Activated CD8-positive, alpha-beta T cell treated with anti-CD3 and anti-CD28 coated beads for 36 hours (primary cell): ENCODE data around the gene RPSA. TPM values are rescaled to one million over a fixed set of nuclear protein-coding genes. Genes with fewer than 3 reads are reported as not detected.

Experiments used
- ATAC-seq: fragments of 200-7000 bp; cut with Tn5 transposase; one replicate; pipeline ENCODE4 v1.10.0; 2021; ENCODE audit warnings: mild to moderate bottlenecking, moderate library complexity
- CTCF ChIA-PET: fragments of 350-600 bp; sonication (Branson Sonifier 250); formaldehyde crosslinking; loops from one replicate; lab custom pipeline; 2021; ENCODE audit warnings: antibody characterized with exemption; lab: Charles Lee
- POLR2A ChIA-PET: fragments of 350-600 bp; sonication (Branson Sonifier 250); formaldehyde crosslinking; loops from one replicate; lab custom pipeline; 2021; ENCODE audit warnings: antibody characterized with exemption; lab: Charles Lee
- DNase-seq: peaks from one replicate; pipeline ENCODE4 v3.0.0-alpha.2; 2020
- H3K27ac Mint-ChIP-seq: one replicate; pipeline ENCODE4 v1.8.0; 2021; ENCODE audit warnings: mild to moderate bottlenecking, mixed read lengths
- H3K27me3 Mint-ChIP-seq: one replicate; pipeline ENCODE4 v1.8.0; 2021; ENCODE audit warnings: mixed read lengths
- H3K36me3 Mint-ChIP-seq: one replicate; pipeline ENCODE4 v1.8.0; 2021; ENCODE audit warnings: low read depth, mixed read lengths
- H3K4me1 Mint-ChIP-seq: one replicate; pipeline ENCODE4 v1.8.0; 2021; ENCODE audit warnings: low read depth, mixed read lengths
- H3K4me3 Mint-ChIP-seq: one replicate; pipeline ENCODE4 v1.8.0; 2021; ENCODE audit warnings: mild to moderate bottlenecking, moderate library complexity, mixed read lengths
- H3K9me3 Mint-ChIP-seq: one replicate; pipeline ENCODE4 v1.8.0; 2021; ENCODE audit warnings: mixed read lengths
- intact Hi-C: fragments of 100-400 bp; cut with micrococcal nuclease; formaldehyde crosslinking; loops from one replicate; pipeline ENCODE4 v1.10.0; 2022
- total RNA-seq, 2 experiments: library from RNA; stranded (reverse); gene quantifications; one replicate each; pipeline ENCODE4 v1.2.3, GENCODE V29; 2021
- TF ChIP-seq, protein P1 (sequence below): fragments of 200-600 bp; IDR thresholded peaks from one replicate; pipeline ENCODE4 v1.8.0; 2022; ENCODE audit warnings: antibody characterized with exemption, mild to moderate bottlenecking

Gene RPSA
- total RNA-seq, 2 experiments from 2014 or later, result 3,048 to 3,061 TPM

DNA sequence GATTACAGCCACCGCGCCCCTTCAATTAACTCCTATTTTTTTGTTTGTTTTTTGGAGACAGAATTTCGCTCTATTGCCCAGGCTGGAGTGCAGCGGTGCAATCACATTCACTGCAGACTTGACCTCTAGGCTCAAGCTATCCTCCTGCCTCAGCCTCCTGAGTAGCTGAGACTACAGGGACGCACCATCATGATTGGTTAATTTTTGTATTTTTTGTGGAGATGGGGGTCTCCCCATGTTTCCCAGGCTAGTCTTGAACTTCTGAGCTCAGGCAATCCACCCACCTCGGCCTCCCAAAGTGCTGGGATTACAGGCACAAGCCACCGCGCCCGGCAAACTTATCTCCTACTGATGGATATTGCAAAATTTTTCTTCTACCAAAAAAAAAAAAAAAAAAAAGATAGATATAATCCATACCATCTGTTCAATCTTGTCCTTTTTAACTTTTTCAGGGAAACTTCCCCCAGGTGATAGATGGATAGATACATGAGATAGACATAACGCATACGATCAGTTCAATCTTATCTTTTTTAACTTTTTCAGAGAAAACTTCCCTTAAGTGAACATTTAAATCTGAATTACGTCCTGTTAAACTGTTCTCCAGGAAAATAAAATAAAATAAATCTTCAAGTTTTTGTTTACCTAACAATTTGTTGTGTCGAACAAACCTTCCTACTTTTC, 693 bp upstream of the RPSA start:
- DNase-seq (no peak), ATAC-seq (no peak)
- POLR2A ChIA-PET, result interaction anchor here (0.5 to 11.8 kb wide), 17 partner anchors 9 to 1241 kb away, joined by 3 to 170 read pairs (median 4); partner anchors contain the start of gene OXSR1
- TF ChIP-seq, protein P1, sequence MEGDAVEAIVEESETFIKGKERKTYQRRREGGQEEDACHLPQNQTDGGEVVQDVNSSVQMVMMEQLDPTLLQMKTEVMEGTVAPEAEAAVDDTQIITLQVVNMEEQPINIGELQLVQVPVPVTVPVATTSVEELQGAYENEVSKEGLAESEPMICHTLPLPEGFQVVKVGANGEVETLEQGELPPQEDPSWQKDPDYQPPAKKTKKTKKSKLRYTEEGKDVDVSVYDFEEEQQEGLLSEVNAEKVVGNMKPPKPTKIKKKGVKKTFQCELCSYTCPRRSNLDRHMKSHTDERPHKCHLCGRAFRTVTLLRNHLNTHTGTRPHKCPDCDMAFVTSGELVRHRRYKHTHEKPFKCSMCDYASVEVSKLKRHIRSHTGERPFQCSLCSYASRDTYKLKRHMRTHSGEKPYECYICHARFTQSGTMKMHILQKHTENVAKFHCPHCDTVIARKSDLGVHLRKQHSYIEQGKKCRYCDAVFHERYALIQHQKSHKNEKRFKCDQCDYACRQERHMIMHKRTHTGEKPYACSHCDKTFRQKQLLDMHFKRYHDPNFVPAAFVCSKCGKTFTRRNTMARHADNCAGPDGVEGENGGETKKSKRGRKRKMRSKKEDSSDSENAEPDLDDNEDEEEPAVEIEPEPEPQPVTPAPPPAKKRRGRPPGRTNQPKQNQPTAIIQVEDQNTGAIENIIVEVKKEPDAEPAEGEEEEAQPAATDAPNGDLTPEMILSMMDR, result no peak
- peak overlapping the region; percentile 99 for H3K27ac Mint-ChIP-seq
- H3K4me3 Mint-ChIP-seq, result peak overlapping the region; percentile 95
- peaks cover 44% of the 10 kb centered on the region for H3K36me3 Mint-ChIP-seq
- no peaks in the 10 kb centered on the region for H3K27me3 Mint-ChIP-seq
- H3K9me3 Mint-ChIP-seq, result no peaks in the 10 kb centered on the region
- CTCF ChIA-PET, result interaction anchor here (0.9 to 2.0 kb wide), 5 partner anchors 11 to 116 kb away, joined by 3 to 8 read pairs (median 4); no protein-coding TSS in a partner anchor
- peaks cover 36% of the 10 kb centered on the region for H3K4me1 Mint-ChIP-seq
- intact Hi-C loops, result no loop called here

DNA sequence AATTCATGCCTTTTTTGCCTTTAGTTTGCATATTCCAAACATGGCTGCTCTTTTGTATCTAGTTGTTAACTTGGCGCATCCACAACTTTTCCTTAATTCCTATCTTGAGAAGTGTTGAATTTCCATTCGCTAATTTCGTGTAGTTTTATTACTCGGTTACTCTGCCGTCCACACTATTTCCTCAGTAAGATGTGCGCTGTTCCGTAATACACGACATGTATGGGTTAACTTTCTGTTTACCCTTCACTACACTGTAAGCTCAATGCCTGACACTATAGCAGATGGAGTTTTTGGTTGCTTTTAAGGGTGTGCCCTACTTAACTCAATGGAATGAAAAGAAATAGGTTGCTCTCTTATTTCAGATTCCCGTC, 724 bp downstream of the RPSA start:
- DNase-seq, result no peak
- H3K27me3 Mint-ChIP-seq, result no peaks in the 10 kb centered on the region
- ChIA-PET POLR2A (interaction anchor here (0.7 to 11.8 kb wide), 24 partner anchors 8 to 1793 kb away, joined by 3 to 170 read pairs (median 4); partner anchors contain the start of gene OXSR1), CTCF (interaction anchor here (0.8 to 2.0 kb wide), 7 partner anchors 9 to 116 kb away, joined by 3 to 10 read pairs (median 4); no protein-coding TSS in a partner anchor)
- intact Hi-C loops, result no loop called here
- no peak for ATAC-seq
- H3K27ac Mint-ChIP-seq, result peak overlapping the region; percentile 99
- H3K4me3 Mint-ChIP-seq, result peak overlapping the region; percentile 95
- TF ChIP-seq, protein P1, result no peak
- H3K4me1 Mint-ChIP-seq, result peaks cover 42% of the 10 kb centered on the region
- H3K36me3 Mint-ChIP-seq, result peaks cover 54% of the 10 kb centered on the region
- H3K9me3 Mint-ChIP-seq, result no peaks in the 10 kb centered on the region

DNA sequence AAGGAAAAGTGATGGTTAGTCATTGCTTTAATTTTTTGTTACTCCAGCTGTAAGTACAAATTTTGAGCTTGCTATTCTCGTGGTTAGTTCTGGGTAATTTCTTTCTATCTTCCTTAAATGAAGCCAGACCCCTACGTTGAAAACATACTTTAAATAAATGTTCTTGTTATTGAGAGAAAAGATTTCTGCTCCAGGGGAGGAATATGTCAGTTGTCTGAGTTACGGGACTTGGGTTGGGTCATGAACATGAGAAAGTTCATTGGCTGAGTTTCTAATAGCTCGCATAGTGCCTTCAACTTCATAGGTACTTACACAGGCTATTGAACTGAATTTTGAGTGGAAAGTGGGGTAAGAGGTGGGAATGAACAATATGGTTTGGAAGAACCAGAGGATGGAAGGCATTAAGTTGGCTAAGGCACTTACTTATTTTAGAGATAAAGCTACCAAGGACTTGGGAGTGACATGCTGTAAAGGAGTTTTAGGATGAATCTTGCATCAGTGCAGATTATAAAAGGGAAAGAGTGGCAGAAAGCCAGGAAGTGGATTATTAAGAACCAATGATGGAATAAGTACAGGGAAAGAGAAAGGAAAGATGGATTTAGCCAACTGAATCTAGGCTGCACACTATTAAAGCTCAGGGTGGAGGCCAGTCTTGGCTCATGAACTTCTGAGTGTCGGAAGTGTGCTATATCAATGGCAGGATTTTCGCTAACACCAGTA, 1.4 kb downstream of the RPSA start:
- DNase-seq (no peak), ATAC-seq (no peak)

DNA sequence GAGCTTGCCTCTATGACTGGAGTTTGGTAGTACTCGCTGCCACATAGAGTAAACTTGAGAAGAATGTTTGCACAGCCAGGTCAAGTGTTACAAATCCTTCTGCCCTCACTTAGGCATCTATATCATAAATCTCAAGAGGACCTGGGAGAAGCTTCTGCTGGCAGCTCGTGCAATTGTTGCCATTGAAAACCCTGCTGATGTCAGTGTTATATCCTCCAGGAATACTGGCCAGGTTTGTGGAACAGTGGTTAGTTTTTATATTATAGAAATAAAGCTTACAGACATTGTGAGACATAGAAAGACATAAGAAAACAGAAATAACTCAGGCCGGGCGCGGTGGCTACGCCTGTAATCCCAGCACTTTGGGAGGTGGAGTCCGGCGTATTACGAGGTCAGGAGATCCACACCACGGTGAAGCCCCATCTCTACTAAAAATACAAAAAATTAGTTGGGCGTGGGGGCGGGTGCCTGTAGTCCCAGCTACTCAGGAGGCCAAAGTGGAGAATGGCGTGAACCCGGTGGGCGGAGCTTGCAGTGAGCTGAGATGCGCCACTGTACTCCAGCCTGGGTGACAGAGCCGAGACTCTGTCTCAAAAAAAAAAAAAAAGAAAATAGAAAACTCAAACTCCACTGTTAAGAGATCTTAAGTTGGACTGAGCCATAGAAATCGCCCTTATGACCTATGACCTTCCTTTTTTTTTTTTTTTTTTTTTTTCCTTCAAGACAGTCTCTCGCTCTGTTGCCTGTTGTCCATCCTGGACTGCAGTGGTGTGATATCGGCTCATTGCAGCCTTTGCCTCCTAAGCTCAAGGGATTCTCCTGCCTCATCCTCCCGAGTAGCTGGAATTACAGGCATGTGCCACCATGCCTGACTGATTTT, 2.2 kb downstream of the RPSA start:
- ATAC-seq, result no peak
- intact Hi-C loops, result no loop called here
- DNase-seq, result peak; percentile 74
- no peaks in the 10 kb centered on the region for H3K9me3 Mint-ChIP-seq
- H3K36me3 Mint-ChIP-seq, result peaks cover 69% of the 10 kb centered on the region
- no peaks in the 10 kb centered on the region for H3K27me3 Mint-ChIP-seq
- H3K4me3 Mint-ChIP-seq, result peak overlapping the region; percentile 95
- peak overlapping the region; percentile 99 for H3K27ac Mint-ChIP-seq
- CTCF ChIA-PET, result interaction anchor here (0.6 to 2.3 kb wide), 3 partner anchors 8 to 38 kb away, joined by 3 to 10 read pairs (median 7); no protein-coding TSS in a partner anchor
- POLR2A ChIA-PET, result interaction anchor here (0.6 to 11.8 kb wide), 11 partner anchors 7 to 301 kb away, joined by 3 to 170 read pairs (median 4); no protein-coding TSS in a partner anchor
- H3K4me1 Mint-ChIP-seq, result peaks cover 44% of the 10 kb centered on the region
- TF ChIP-seq, protein P1, result no peak

More for the DNA sequence above, 1.4 kb downstream of the RPSA start:
- intact Hi-C loops, result no loop called here
- Mint-ChIP-seq H3K27me3 (no peaks in the 10 kb centered on the region), H3K4me3 (peak overlapping the region; percentile 95), H3K36me3 (peaks cover 61% of the 10 kb centered on the region), H3K4me1 (peaks cover 44% of the 10 kb centered on the region), H3K9me3 (no peaks in the 10 kb centered on the region), H3K27ac (peak overlapping the region; percentile 99)
- ChIA-PET POLR2A (interaction anchor here (0.6 to 11.8 kb wide), 18 partner anchors 8 to 1243 kb away, joined by 3 to 170 read pairs (median 4); partner anchors contain the start of gene OXSR1), CTCF (interaction anchor here (0.6 to 2.0 kb wide), 5 partner anchors 9 to 117 kb away, joined by 3 to 10 read pairs (median 4); no protein-coding TSS in a partner anchor)
- TF ChIP-seq, protein P1, result no peak
